HG02981 (cell line): Measurements from ENCODE around the gene PRSS8.

Source experiments
- ATAC-seq: cut with Tn5 transposase; IDR thresholded peaks from one replicate; pipeline ENCODE4 v1.9.1; 2021; ENCODE audit warnings: mild to moderate bottlenecking, moderate library complexity; ENCODE audit not compliant: unreplicated experiment

PRSS8 gene

DNA sequence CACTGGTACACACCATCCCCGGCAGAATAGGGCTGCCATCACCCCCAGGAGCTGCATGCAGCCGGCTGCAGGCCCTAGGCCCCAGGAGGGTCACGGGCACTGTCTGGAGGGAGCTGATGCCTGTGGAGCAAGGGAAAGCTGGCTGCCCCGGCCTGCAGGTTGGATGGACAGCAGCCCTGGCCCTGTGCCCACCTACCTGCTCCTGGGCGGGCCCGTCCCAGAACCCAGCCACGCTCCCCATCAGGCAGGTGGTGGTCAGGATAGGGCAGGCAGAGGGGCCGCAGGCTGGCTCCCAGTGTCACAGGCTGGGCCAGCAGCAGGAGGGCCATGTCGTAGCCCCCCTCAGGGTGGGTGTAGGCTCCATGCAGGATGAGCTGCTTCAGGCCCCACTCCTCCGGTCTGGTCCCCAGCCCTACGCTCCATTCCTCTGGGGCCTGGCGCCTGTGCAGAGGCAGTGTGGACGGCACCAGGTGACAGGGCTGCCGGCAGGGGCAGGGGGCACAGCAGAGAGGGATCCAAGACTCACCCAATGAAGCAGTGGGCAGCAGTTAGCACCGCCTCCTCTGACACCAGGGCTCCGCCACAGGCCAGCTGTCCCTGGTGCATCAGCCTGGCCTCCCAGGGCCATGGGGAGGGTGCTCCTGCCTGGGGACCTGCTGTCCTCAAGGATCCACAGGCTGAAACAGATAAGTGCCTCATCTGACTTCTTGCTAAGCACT is 50.8 kb downstream of the PRSS8 start:
- no peak for ATAC-seq

DNA sequence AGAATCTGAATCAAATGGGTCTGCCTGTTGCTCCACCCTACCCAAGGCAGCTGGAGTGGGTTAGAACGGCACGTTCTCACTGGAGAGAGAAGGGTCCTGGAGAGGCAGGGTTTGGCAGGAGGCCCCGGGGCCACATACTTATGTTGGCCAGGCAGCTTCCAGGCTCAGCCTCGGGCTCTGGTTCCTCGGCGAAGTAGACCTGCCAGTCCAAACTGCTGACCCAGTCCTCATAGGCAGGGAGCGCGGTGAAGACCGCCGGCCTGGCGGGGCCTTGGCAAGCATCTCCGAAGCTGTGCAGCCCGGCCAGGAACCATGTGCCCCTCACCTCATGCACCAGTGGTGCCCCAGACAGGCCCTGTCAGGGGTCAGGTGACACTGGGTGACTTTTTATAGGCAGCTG is 51.5 kb downstream of the PRSS8 start:
- no peak for ATAC-seq

- ATAC-seq: no peak
Observed at GRCh38 chr16:31083556-31083955, 52.0 kb downstream of the PRSS8 start.

DNA sequence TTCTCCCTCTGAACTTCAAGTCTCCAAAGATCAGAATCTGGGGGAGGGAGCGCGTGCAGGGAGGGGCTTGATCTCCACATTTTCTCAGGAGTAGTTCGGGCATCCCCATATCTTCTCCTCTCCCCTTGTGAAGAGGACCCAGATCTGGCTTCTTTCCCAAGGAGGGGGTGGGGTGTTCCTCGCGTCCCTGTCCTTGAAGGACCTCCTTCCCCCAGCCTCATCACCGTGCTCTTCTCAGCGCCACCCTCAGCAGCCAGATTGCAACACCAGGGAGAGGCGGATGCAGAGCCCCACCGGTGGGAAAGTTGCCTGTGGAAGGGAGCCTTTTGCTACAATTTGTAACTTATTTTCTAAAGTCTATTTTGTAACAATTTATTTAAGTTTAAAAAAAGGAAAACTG is 52.4 kb downstream of the PRSS8 start:
- ATAC-seq: no peak

- no peak for ATAC-seq
Observed at GRCh38 chr16:31082368-31083045, 53.0 kb downstream of the PRSS8 start.
